CD8-positive, alpha-beta memory T cell (primary cell): ENCODE results near the gene FAM110D. TPM values are rescaled to one million over a fixed set of nuclear protein-coding genes. Genes with fewer than 3 reads are reported as not detected.
A peak's percentile ranks its signal among the peaks of the same experiment; 100 is the strongest.

ENCODE experiments used
- CTCF ChIA-PET: fragments of 350-600 bp; sonication (Branson Sonifier 250); formaldehyde crosslinking; loops from one replicate; lab custom pipeline; 2021; ENCODE audit warnings: antibody characterized with exemption; lab: Charles Lee
- POLR2A ChIA-PET: fragments of 350-600 bp; sonication (Branson Sonifier 250); formaldehyde crosslinking; loops from one replicate; lab custom pipeline; 2021; ENCODE audit warnings: antibody characterized with exemption; lab: Charles Lee
- DNase-seq, 5 donors: peaks; one replicate each; pipeline versions ENCODE4 v3.0.0 to v3.0.0-alpha.2; 2020 to 2022; ENCODE audit warnings: mixed read lengths in 1 of 5
- H3K27ac ChIP-seq: one replicate; pipeline ENCODE4 v1.7.0; 2013; ENCODE audit warnings: low read depth, mild to moderate bottlenecking, low read length, moderate library complexity
- H3K27me3 ChIP-seq: 2 replicates; pipeline ENCODE4 v1.7.0; 2013; ENCODE audit warnings: low read length, mild to moderate bottlenecking; ENCODE audit not compliant: insufficient read depth, poor library complexity, severe bottlenecking
- H3K36me3 ChIP-seq: 2 replicates; pipeline ENCODE4 v1.7.0; 2013; ENCODE audit warnings: mild to moderate bottlenecking, low read length, moderate library complexity; ENCODE audit not compliant: insufficient read depth
- H3K4me1 ChIP-seq: 2 replicates; pipeline ENCODE4 v1.7.0; 2013; ENCODE audit warnings: mild to moderate bottlenecking, low read length, moderate library complexity; ENCODE audit not compliant: insufficient read depth
- H3K4me3 ChIP-seq: 2 replicates; pipeline ENCODE4 v1.7.0; 2013; ENCODE audit warnings: mild to moderate bottlenecking, low read length
- H3K9me3 ChIP-seq: 2 replicates; pipeline ENCODE4 v1.7.0; 2013; ENCODE audit warnings: mild to moderate bottlenecking, low read length
- H3K27ac Mint-ChIP-seq, 8 donors: one replicate each; pipeline ENCODE4 v1.8.0; 2020 to 2021; ENCODE audit warnings: mixed read lengths in 8 of 8, mild to moderate bottlenecking in 6 of 8, inconsistent platforms in 3 of 8, moderate library complexity in 3 of 8
- H3K27me3 Mint-ChIP-seq, 2 donors: one replicate each; pipeline ENCODE4 v1.8.0; 2020 to 2021; ENCODE audit warnings: mixed read lengths in 2 of 2, mild to moderate bottlenecking in 1 of 2, moderate library complexity in 1 of 2
- H3K36me3 Mint-ChIP-seq, 3 donors: one replicate each; pipeline ENCODE4 v1.8.0; 2020 to 2021; ENCODE audit warnings: mixed read lengths in 3 of 3, inconsistent platforms in 1 of 3, mild to moderate bottlenecking in 1 of 3
- H3K4me1 Mint-ChIP-seq, 3 donors: one replicate each; pipeline ENCODE4 v1.8.0; 2020 to 2021; ENCODE audit warnings: mixed read lengths in 3 of 3, inconsistent platforms in 1 of 3, mild to moderate bottlenecking in 1 of 3
- H3K4me3 Mint-ChIP-seq, 7 donors: one replicate each; pipeline ENCODE4 v1.8.0; 2020 to 2021; ENCODE audit warnings: mixed read lengths in 7 of 7, mild to moderate bottlenecking in 6 of 7, moderate library complexity in 4 of 7, inconsistent platforms in 2 of 7
- H3K9me3 Mint-ChIP-seq, 5 donors: one replicate each; pipeline ENCODE4 v1.8.0; 2020 to 2022; ENCODE audit warnings: mixed read lengths in 5 of 5, mild to moderate bottlenecking in 3 of 5, moderate library complexity in 2 of 5, inconsistent platforms in 1 of 5
- polyA plus RNA-seq: library from polyadenylated mRNA; unstranded; fragments of 300-500 nt; fragmentation: Illumina TruSeq; gene quantifications from one replicate; pipeline ENCODE4 v1.2.3, GENCODE V29; 2021
- total RNA-seq, 2 experiments: library from RNA; stranded (reverse); gene quantifications; one replicate each; pipeline ENCODE4 v1.2.3, GENCODE V29; 2021

The FAM110D gene
- total and polyA plus RNA-seq, 3 experiments from 2014 or later = not detected

GRCh38 chr1:26175346-26175745, 16.5 kb downstream of the FAM110D start:
- Histone ChIP-seq H3K9me3 (no peaks in the 10 kb centered on the region), H3K27me3 (no peaks in the 10 kb centered on the region), H3K4me1 (peaks cover 9% of the 10 kb centered on the region), H3K36me3 (no peaks in the 10 kb centered on the region), H3K27ac (no peak overlapping the region), H3K4me3 (no peak overlapping the region)
- Mint-ChIP-seq H3K4me3 (no peak overlapping the region), H3K36me3 (no peaks in the 10 kb centered on the region), H3K9me3 (no peaks in the 10 kb centered on the region), H3K27me3 (no peaks in the 10 kb centered on the region), H3K4me1 (peaks cover 2 to 12% (median 7%) of the 10 kb centered on the region in 3 donors), H3K27ac (no peak overlapping the region)
- CTCF ChIA-PET = no interaction called here
- DNase-seq = no peak
- POLR2A ChIA-PET = no interaction called here

DNA sequence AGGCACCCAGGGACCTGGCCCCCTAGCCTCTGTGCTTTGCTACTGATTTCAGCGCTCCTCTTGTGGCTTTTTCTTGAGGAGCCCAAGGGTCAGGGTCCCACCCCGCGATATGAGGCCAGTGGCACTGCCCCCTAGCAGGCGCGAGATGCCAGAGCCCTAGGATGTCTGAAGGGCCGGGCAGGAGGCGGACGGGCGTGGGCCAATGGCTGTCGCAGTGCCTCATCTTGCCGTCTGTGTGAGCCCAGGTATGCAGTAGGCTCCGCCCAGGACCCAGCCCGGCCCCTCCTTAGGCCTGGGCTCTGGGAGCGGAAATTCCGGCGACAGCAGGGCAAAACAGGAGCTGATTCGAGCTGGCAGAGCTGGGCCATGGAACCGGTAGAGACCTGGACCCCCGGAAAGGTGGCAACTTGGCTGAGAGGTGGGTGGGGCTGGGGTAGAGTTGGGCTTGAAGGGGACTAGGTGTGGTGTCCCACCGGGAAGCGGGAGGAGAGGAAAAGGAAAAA, 18.4 kb downstream of the FAM110D start, which contains the start of gene CNKSR1:
CNKSR1 (plus strand) TSS at position 310 of the 503 bp plus-strand sequence; CDS start at position 367, 57 bp downstream.
- no peak within 1 kb of the TSS for H3K27ac ChIP-seq
- Mint-ChIP-seq H3K27ac (peak within 1 kb of the TSS in 1 of 8 donors; percentile 23), H3K9me3 (no peaks in the 10 kb centered on the region), H3K27me3 (no peaks in the 10 kb centered on the region), H3K4me3 (no peak within 1 kb of the TSS), H3K36me3 (no peaks in the 10 kb centered on the region), H3K4me1 (no peaks in the 10 kb centered on the region)
- CTCF ChIA-PET = interaction anchor here (1.3 kb wide), 1 partner anchor 57 kb away, joined by 4 read pairs; the partner anchor contains the start of gene CEP85
- no peaks in the 10 kb centered on the region for H3K27me3 ChIP-seq
- no peaks in the 10 kb centered on the region for H3K36me3 ChIP-seq
- no peak for DNase-seq
- H3K9me3 ChIP-seq = no peaks in the 10 kb centered on the region
- POLR2A ChIA-PET = no interaction called here
- H3K4me1 ChIP-seq = no peaks in the 10 kb centered on the region
- H3K4me3 ChIP-seq = no peak within 1 kb of the TSS

DNA sequence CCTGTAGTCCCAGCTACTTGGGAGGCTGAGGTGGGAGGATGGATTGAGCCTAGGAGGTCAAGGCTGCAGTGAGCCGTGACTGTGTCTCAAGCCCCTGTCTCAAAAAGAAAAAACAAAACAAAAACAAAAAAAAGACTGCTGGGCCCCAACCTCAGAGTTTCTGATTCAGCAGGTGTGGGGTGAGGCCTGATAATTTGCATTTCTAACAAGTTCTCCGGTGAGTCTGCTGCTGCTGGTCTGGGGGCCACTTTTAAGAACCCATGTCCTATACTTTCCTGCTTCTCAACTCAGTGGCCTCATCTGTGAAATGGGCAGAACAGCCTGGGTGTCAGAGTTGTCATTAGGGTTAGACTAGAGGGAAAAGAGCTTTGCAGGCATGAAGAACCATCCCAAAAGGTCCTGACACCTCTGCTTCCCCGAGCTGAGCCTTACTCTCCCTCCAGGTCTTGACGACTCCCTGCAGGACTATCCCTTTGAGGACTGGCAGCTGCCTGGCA, 21.2 kb downstream of the FAM110D start:
- ChIA-PET CTCF (interaction anchor here (1.4 to 1.6 kb wide), 3 partner anchors 10 to 54 kb away, joined by 4 to 6 read pairs (median 6); partner anchors contain the start of genes C1orf232, CEP85 and ZNF593), POLR2A (no interaction called here)
- Histone ChIP-seq H3K4me3 (no peak overlapping the region), H3K27me3 (no peaks in the 10 kb centered on the region), H3K4me1 (no peaks in the 10 kb centered on the region), H3K36me3 (no peaks in the 10 kb centered on the region), H3K9me3 (no peaks in the 10 kb centered on the region), H3K27ac (no peak overlapping the region)
- H3K27me3 Mint-ChIP-seq = no peaks in the 10 kb centered on the region
- H3K4me3 Mint-ChIP-seq = no peak overlapping the region
- H3K9me3 Mint-ChIP-seq = no peaks in the 10 kb centered on the region
- H3K36me3 Mint-ChIP-seq = no peaks in the 10 kb centered on the region
- DNase-seq = no peak
- H3K27ac Mint-ChIP-seq = no peak overlapping the region
- H3K4me1 Mint-ChIP-seq = no peaks in the 10 kb centered on the region

DNA sequence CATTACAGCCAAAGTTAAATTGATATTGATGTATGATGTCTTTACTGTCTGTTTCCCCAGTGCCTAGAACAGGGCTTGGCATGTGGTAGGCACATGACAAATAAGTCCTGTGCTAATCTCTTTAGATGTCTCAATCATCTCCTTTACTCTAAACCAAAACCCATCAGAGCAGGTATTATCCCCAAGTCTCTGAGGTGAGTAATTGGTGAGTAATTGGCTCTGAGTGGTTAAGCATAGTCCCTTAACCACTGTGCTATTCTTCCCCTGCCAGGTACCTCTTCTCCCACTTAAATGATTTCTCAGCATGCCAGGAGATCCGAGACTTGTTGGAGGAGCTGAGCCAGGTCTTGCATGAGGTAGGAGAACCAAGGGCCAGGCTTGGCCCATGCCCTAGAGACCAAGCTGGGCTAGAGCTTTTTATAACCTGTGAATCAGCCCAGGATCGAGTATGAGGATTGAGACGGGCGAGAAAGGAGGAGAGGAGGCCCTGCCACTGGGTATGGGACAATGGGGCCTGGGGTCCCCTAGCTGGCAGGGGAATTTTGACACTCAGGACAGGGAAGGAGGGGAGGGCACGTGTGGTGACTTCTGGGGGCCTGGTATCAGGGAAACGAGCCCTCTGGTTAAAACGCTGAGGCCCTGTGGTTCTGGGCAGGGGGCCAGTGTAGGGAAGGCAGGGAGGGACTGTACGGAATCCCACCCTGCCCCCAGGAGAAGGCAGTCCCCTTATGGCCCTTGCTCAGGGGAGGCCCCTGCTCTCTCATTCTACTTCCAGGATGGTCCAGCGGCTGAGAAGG, 22.9 kb downstream of the FAM110D start:
- DNase-seq = no peak
- Mint-ChIP-seq H3K9me3 (no peaks in the 10 kb centered on the region), H3K4me1 (no peaks in the 10 kb centered on the region), H3K36me3 (no peaks in the 10 kb centered on the region), H3K27me3 (no peaks in the 10 kb centered on the region), H3K27ac (no peak overlapping the region), H3K4me3 (no peak overlapping the region)
- no peaks in the 10 kb centered on the region for H3K36me3 ChIP-seq
- ChIA-PET CTCF (interaction anchor here (1.6 kb wide), 1 partner anchor 12 kb away, joined by 6 read pairs; the partner anchor contains the start of genes C1orf232 and ZNF593), POLR2A (no interaction called here)
- no peaks in the 10 kb centered on the region for H3K9me3 ChIP-seq
- H3K4me3 ChIP-seq = no peak overlapping the region
- H3K27me3 ChIP-seq = no peaks in the 10 kb centered on the region
- H3K4me1 ChIP-seq = no peaks in the 10 kb centered on the region
- no peak overlapping the region for H3K27ac ChIP-seq

DNA sequence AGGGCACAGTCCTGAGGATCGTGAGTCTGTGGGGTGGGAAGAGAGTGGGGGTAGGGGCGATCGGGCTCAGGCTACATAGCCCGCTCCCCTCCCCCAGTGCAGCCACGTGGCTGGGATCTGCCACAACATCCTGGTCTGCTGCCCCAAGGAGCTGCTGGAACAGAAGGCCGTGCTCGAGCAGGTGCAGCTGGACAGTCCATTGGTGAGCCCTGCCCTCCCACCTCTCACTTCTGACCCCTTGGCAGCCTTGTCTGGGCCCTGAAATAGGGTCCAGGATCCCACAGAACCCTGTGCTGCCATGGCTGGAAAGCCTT, 23.5 kb downstream of the FAM110D start:
- no peak overlapping the region for H3K4me3 Mint-ChIP-seq
- POLR2A ChIA-PET = no interaction called here
- Histone ChIP-seq H3K4me3 (no peak overlapping the region), H3K27ac (no peak overlapping the region), H3K4me1 (no peaks in the 10 kb centered on the region), H3K36me3 (no peaks in the 10 kb centered on the region), H3K9me3 (no peaks in the 10 kb centered on the region), H3K27me3 (no peaks in the 10 kb centered on the region)
- H3K36me3 Mint-ChIP-seq = no peaks in the 10 kb centered on the region
- H3K27ac Mint-ChIP-seq = no peak overlapping the region
- no peaks in the 10 kb centered on the region for H3K9me3 Mint-ChIP-seq
- no peaks in the 10 kb centered on the region for H3K27me3 Mint-ChIP-seq
- DNase-seq = no peak
- H3K4me1 Mint-ChIP-seq = no peaks in the 10 kb centered on the region
- CTCF ChIA-PET = no interaction called here

DNA sequence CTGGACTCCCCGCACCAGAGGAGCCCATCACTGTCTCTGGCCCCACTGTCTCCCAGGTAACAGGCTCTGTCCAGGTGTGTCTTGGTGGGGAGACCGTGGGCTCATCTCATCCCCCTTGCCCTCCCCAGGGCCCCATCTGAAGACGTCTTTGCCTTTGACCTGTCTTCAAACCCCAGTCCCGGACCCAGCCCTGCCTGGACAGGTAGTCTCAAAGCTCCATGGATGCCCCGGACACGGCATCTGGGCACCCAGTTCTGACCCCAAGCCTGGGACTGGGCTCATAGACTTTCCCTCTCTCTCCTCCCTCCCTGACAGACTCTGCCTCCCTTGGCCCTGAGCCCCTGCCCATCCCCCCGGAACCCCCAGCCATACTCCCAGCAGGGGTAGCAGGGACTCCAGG, 25.2 kb downstream of the FAM110D start:
- DNase-seq = no peak
- CTCF ChIA-PET = interaction anchor here (1.1 to 1.7 kb wide), 2 partner anchors 14 to 50 kb away, joined by 4 to 6 read pairs; partner anchors contain the start of genes CEP85 and ZNF593
- Histone ChIP-seq H3K4me3 (no peak overlapping the region), H3K27ac (no peak overlapping the region), H3K27me3 (no peaks in the 10 kb centered on the region), H3K36me3 (no peaks in the 10 kb centered on the region), H3K4me1 (no peaks in the 10 kb centered on the region), H3K9me3 (no peaks in the 10 kb centered on the region)
- Mint-ChIP-seq H3K9me3 (no peaks in the 10 kb centered on the region), H3K27ac (no peak overlapping the region), H3K4me3 (no peak overlapping the region), H3K27me3 (no peaks in the 10 kb centered on the region), H3K36me3 (no peaks in the 10 kb centered on the region), H3K4me1 (no peaks in the 10 kb centered on the region)
- POLR2A ChIA-PET = no interaction called here

DNA sequence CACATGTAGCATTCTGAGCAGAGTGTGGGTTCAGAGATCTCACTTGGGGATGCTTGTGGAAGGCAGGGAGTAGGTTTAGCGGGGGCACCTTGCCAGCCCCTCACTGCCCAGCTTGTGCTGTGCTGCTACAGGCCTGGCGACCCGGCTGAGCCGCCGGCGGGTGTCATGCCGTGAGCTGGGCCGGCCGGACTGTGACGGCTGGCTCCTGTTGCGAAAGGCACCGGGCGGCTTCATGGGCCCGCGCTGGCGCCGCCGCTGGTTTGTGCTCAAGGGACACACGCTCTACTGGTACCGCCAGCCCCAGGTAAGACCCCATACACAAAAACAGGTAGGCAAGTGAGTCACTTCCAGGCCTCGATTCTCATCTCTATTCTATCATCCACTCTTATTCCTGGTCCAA, 26.0 kb downstream of the FAM110D start:
- no peak for DNase-seq
- no peaks in the 10 kb centered on the region for H3K36me3 ChIP-seq
- Mint-ChIP-seq H3K4me1 (no peaks in the 10 kb centered on the region), H3K9me3 (no peaks in the 10 kb centered on the region), H3K4me3 (no peak overlapping the region), H3K36me3 (no peaks in the 10 kb centered on the region), H3K27ac (no peak overlapping the region), H3K27me3 (no peaks in the 10 kb centered on the region)
- no peaks in the 10 kb centered on the region for H3K27me3 ChIP-seq
- no peak overlapping the region for H3K27ac ChIP-seq
- ChIA-PET POLR2A (no interaction called here), CTCF (no interaction called here)
- no peaks in the 10 kb centered on the region for H3K4me1 ChIP-seq
- no peak overlapping the region for H3K4me3 ChIP-seq
- no peaks in the 10 kb centered on the region for H3K9me3 ChIP-seq

DNA sequence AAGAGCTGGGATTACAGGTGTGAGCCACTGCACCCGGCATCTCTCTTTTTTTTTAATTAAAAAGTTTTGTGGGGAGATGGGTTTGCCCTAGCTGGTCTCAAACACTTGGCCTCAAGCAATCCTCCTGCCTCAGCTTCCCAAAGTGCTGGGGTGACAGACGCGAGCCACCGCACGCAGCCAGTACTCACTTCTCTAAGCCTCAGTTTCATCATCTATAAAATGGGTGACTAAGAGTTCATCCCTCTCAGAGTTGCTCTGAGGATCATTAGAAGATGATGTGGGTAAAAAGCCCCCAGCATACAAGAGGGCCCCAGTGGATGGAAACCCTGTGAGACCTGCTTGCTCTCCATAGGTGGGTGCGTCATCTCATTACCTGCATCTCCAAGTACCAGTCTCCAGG, 29.0 kb downstream of the FAM110D start:
- DNase-seq = no peak
- H3K9me3 ChIP-seq = no peaks in the 10 kb centered on the region
- ChIA-PET CTCF (interaction anchor here (1.3 to 1.9 kb wide), 2 partner anchors 18 to 46 kb away, joined by 3 to 6 read pairs; partner anchors contain the start of gene CEP85), POLR2A (no interaction called here)
- Mint-ChIP-seq H3K36me3 (no peaks in the 10 kb centered on the region), H3K27ac (no peak overlapping the region), H3K4me1 (peaks cover 4 to 8% (median 7%) of the 10 kb centered on the region in 3 donors), H3K4me3 (no peak overlapping the region), H3K9me3 (no peaks in the 10 kb centered on the region), H3K27me3 (no peaks in the 10 kb centered on the region)
- no peaks in the 10 kb centered on the region for H3K36me3 ChIP-seq
- H3K4me1 ChIP-seq = peaks cover 7% of the 10 kb centered on the region
- no peak overlapping the region for H3K27ac ChIP-seq
- H3K4me3 ChIP-seq = no peak overlapping the region
- H3K27me3 ChIP-seq = no peaks in the 10 kb centered on the region
